GM10847 (cell line): ENCODE data around the gene DAAM2.

Experiments used
- POLR2A ChIP-seq: IDR thresholded peaks from 2 replicates; pipeline ENCODE4 v1.6.1; 2011; ENCODE audit not compliant: insufficient read length; ENCODE audit errors: extremely low read depth

DAAM2 gene

GRCh38 chr6:39930540-39930939 is 138.4 kb downstream of the DAAM2 start:
- no peak for TF ChIP-seq POLR2A

DNA sequence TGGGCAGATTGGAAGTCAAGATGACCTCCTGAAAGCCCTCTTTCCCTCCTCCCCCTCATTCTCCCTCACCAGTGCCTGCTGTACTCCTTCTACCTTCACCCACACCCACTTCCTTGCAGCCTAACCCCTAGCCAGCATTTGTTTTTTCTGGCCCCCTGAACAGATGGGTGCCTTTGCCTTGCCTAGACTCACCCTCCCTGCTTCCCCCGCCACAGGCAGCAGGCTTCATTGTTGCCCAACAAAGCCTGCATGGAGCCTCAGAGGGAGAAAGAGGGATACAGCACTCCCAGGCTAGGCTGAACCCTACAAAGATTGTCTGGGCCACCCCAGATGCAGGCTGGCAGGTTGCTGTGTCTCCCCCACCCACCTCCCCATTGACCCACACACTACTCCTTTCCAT is 139.4 kb downstream of the DAAM2 start:
- no peak for TF ChIP-seq POLR2A

GRCh38 chr6:39932386-39932910 is 140.3 kb downstream of the DAAM2 start:
- no peak for TF ChIP-seq POLR2A

- TF ChIP-seq POLR2A = no peak
Measured at GRCh38 chr6:39933669-39934130, 141.5 kb downstream of the DAAM2 start.

- no peak for TF ChIP-seq POLR2A
Measured at GRCh38 chr6:39934131-39934757, 142.1 kb downstream of the DAAM2 start, which contains the start of gene MOCS1. MOCS1 (minus strand) TSS chr6:39934462; CDS start chr6:39934417, 45 bp downstream.

GRCh38 chr6:39935241-39935640 is 143.1 kb downstream of the DAAM2 start:
- TF ChIP-seq POLR2A = no peak

DNA sequence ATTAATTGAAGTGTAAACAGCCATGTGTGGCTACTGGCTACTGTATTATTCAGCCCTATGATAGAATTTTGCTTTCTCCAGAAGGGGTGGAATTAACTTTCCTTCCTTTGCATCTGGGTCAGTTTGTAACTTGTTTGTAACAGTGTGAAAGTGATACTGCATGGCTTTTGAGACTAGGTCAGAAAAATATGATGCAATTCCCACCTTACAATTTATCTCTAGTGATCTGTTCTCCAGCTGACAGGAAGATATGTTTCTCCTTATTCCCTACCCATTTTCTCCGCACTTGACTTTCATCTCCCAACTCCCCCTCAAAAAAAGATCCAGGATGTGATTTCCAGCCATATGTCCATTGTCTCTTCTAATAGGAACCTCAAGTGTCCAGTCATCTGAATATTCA is 144.7 kb downstream of the DAAM2 start:
- TF ChIP-seq POLR2A = no peak

GRCh38 chr6:39937686-39938333 is 145.6 kb downstream of the DAAM2 start:
- no peak for TF ChIP-seq POLR2A

DNA sequence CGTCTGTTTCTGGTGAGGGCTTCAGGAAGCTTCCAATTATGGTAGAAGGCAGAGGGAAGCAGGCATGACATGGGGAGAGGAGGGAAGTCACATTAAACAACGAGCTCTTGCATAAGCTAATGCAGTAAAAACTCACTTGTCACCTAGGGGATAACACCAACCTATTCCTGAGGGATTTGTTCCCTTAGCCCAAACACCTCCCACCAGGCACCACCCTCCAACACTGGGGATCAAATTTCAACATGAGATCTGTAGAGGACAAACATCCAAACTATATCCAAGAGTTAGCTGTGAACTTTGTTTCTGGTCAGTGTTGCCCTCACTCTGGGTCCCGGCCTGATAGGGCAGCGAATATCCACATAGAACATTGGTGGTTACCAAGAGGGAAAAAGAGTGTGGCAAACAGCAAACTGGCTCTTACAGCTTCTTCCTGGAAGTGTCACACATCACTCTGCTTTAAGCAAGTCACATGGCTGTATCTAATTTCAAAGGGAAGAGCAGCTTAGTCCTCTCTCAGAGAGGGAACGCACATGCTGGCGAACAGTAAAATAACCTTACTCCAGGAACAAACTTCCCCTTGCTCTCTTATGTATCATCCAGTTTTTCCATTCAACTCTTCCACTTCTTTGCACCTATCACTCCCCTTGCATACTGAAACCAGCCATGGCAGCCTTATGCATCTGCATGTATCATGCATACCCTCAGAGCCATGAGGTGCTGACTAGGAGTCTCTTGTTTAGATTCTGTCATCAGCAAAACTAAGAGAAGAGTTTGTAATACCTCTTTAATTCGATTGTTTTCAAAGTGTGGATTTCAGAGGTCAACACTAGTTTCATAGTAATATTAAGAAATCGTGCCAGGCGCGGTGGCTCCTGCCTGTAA is 146.8 kb downstream of the DAAM2 start:
- TF ChIP-seq POLR2A = no peak

DNA sequence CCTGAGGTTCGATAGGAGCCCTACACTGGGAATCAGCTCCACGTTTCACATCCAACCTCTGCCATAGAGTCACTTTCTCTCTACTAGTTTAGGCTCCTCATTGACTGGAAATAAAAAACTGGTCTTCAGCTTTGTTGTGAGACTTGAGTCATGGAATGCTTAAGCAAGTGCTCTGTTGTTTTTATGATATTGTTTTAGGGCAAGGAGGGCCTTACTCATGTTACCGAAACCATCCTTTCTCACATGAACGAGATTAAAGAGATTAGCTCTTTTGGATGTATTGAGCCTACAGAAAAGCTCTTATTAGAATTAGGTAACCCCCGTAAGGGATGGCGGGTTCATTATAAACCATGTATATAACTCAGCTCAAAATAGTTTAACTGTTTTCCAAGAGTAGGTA is 149.0 kb downstream of the DAAM2 start:
- no peak for TF ChIP-seq POLR2A

GRCh38 chr6:39941820-39942219 is 149.6 kb downstream of the DAAM2 start:
- TF ChIP-seq POLR2A = no peak

- no peak for TF ChIP-seq POLR2A
Measured at GRCh38 chr6:39942903-39943580, 150.9 kb downstream of the DAAM2 start.

- TF ChIP-seq POLR2A = no peak
Measured at GRCh38 chr6:39945626-39946025, 153.4 kb downstream of the DAAM2 start.

DNA sequence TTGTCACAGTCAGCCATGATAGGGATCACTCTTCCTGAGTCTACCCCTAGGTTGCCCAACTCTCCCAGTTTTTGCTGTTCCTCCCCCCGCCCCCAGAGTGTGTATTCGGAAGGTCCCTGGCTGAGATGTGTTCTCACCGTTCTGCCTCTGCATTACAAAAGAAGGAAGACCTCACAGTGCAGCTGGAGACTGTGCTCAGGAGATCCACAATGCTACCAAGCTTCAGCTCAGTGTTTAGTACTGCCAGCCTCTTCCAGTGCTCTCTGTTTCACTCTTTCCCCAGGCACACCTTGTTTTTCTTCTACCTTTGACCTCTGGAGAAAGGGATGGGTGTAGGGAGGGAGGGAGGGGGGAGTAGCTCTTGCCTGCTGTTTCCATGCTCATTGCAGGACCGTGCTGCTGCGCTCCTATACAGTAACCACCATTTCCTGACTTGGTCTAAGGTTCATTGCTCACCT is 155.5 kb downstream of the DAAM2 start:
- no peak for TF ChIP-seq POLR2A
